ENCODE data around the gene SLX4IP. TPM values are rescaled to one million over a fixed set of nuclear protein-coding genes. Genes with fewer than 3 reads are reported as not detected.

The SLX4IP gene
- total RNA-seq, 1 donor from 2014 or later, result 5.3 TPM

- no peak for DNase-seq (ENCODE audit: low read depth)
- Histone ChIP-seq H3K27me3 (ENCODE audit: insufficient read depth, low read length) (no peaks in the 10 kb centered on the region), H3K9me3 (ENCODE audit: insufficient read depth, low read depth, low read length) (no peaks in the 10 kb centered on the region), H3K79me2 (ENCODE audit: insufficient read depth, low read length) (peaks cover 3% of the 10 kb centered on the region), H3K9ac (ENCODE audit: low read length) (no peak overlapping the region), H3K27ac (ENCODE audit: low read depth, low read length) (no peak overlapping the region), H3K4me3 (ENCODE audit: insufficient read depth, low read depth, low read length) (no peak overlapping the region), H4K20me1 (ENCODE audit: insufficient read depth, low read length) (no peaks in the 10 kb centered on the region), H3K4me1 (ENCODE audit: insufficient read depth, low read length) (peaks cover 5% of the 10 kb centered on the region), H2AFZ (ENCODE audit: low read depth, low read length) (no peak overlapping the region), H3K36me3 (ENCODE audit: insufficient read depth, low read length) (no peaks in the 10 kb centered on the region), H3K4me2 (ENCODE audit: low read length) (no peak overlapping the region)
- no peaks in the 10 kb centered on the region for H3K9me3 Mint-ChIP-seq (ENCODE audit: unreplicated experiment)
- H3K36me3 Mint-ChIP-seq (ENCODE audit: low read depth, unreplicated experiment), result peaks cover 3% of the 10 kb centered on the region
- peaks cover 6% of the 10 kb centered on the region for H3K4me1 Mint-ChIP-seq (ENCODE audit: low read depth, unreplicated experiment)
- no peak overlapping the region for H3K27ac Mint-ChIP-seq (ENCODE audit: unreplicated experiment)
- H3K4me3 Mint-ChIP-seq (ENCODE audit: unreplicated experiment), result no peak overlapping the region
- TF ChIP-seq, protein P1, sequence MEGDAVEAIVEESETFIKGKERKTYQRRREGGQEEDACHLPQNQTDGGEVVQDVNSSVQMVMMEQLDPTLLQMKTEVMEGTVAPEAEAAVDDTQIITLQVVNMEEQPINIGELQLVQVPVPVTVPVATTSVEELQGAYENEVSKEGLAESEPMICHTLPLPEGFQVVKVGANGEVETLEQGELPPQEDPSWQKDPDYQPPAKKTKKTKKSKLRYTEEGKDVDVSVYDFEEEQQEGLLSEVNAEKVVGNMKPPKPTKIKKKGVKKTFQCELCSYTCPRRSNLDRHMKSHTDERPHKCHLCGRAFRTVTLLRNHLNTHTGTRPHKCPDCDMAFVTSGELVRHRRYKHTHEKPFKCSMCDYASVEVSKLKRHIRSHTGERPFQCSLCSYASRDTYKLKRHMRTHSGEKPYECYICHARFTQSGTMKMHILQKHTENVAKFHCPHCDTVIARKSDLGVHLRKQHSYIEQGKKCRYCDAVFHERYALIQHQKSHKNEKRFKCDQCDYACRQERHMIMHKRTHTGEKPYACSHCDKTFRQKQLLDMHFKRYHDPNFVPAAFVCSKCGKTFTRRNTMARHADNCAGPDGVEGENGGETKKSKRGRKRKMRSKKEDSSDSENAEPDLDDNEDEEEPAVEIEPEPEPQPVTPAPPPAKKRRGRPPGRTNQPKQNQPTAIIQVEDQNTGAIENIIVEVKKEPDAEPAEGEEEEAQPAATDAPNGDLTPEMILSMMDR (IDR thresholded peaks at IDR 0.05; ENCODE audit: insufficient read depth, low read depth, low read length), result no peak
- no peak for TF ChIP-seq EZH2 (IDR thresholded peaks at IDR 0.05; ENCODE audit: insufficient read depth, low read length)
- H3K27me3 Mint-ChIP-seq (ENCODE audit: low read depth, unreplicated experiment), result no peaks in the 10 kb centered on the region
- FAIRE-seq, result no peak
These were observed 14.2 kb downstream of the SLX4IP start for GRCh38 chr20:10449270-10449669.

DNA sequence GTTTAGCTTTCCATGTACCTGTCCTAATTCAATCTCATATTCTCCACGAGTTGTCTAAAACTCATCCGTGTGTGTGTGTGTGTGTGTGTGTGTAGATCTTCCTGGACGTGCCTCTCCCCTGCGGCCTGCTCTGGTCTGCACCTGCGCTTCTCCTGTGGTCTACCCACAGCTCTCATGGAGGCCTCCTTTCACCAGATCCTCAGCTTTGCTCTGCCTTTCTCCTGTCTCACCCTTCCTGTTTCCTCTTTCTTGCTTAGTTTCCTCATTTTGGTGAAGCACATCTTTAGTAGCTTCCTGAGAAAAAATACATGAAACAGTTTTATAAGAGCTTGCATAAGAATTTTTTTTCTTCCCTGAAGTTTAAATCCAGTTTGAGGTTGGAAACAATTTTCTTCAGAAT is 18.1 kb downstream of the SLX4IP start:
- no peak for TF ChIP-seq EZH2 (IDR thresholded peaks at IDR 0.05; ENCODE audit: insufficient read depth, low read length)
- TF ChIP-seq, protein P1 (IDR thresholded peaks at IDR 0.05; ENCODE audit: insufficient read depth, low read depth, low read length), result no peak
- no peak overlapping the region for H3K27ac ChIP-seq (ENCODE audit: low read depth, low read length)
- H3K4me3 ChIP-seq (ENCODE audit: insufficient read depth, low read depth, low read length), result no peak overlapping the region
- H3K4me2 ChIP-seq (ENCODE audit: low read length), result no peak overlapping the region
- H3K79me2 ChIP-seq (ENCODE audit: insufficient read depth, low read length), result peaks cover 1% of the 10 kb centered on the region
- DNase-seq (ENCODE audit: low read depth) (no peak), FAIRE-seq (no peak)
- H3K4me1 ChIP-seq (ENCODE audit: insufficient read depth, low read length), result peaks cover 5% of the 10 kb centered on the region
- no peak overlapping the region for H2AFZ ChIP-seq (ENCODE audit: low read depth, low read length)
- no peaks in the 10 kb centered on the region for H3K9me3 ChIP-seq (ENCODE audit: insufficient read depth, low read depth, low read length)
- H3K9ac ChIP-seq (ENCODE audit: low read length), result no peak overlapping the region
- no peaks in the 10 kb centered on the region for H3K36me3 ChIP-seq (ENCODE audit: insufficient read depth, low read length)
- H3K27me3 ChIP-seq (ENCODE audit: insufficient read depth, low read length), result no peaks in the 10 kb centered on the region
- Mint-ChIP-seq H3K36me3 (ENCODE audit: low read depth, unreplicated experiment) (peaks cover 1% of the 10 kb centered on the region), H3K9me3 (ENCODE audit: unreplicated experiment) (peaks cover under 1% of the 10 kb centered on the region), H3K4me1 (ENCODE audit: low read depth, unreplicated experiment) (peaks cover 3% of the 10 kb centered on the region), H3K27me3 (ENCODE audit: low read depth, unreplicated experiment) (no peaks in the 10 kb centered on the region), H3K27ac (ENCODE audit: unreplicated experiment) (no peak overlapping the region), H3K4me3 (ENCODE audit: unreplicated experiment) (no peak overlapping the region)
- H4K20me1 ChIP-seq (ENCODE audit: insufficient read depth, low read length), result no peaks in the 10 kb centered on the region

DNA sequence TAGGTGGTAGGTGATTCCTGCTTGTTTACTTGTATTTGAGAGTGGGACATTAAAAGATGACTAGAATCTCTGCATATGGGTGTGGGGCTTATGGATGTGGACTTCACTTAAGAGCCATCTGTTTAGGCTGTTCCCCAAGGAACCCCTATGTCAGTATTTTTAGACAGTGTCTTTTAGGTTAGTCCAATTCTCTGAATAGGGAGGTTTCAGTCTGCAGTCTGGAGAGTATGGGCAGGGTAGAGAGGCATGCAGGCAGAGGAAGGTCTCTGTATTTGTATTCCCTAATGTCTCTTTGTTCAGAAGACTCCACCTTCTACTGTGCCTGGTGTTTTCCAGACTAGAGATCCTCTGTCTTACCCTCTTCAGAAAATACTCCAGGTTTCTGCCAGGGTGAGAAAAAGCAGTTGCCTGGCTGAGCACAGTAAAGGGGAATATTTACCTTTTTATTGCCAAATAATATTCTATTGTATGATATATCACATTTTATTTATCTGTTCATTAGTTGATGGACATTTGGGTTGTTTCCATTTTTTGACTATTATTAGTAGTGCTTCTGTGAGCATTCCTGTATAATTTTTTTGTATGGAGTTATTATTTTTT is 19.1 kb downstream of the SLX4IP start:
- Histone ChIP-seq H3K4me1 (ENCODE audit: insufficient read depth, low read length) (peaks cover 5% of the 10 kb centered on the region), H3K9ac (ENCODE audit: low read length) (no peak overlapping the region), H3K9me3 (ENCODE audit: insufficient read depth, low read depth, low read length) (no peaks in the 10 kb centered on the region), H3K27ac (ENCODE audit: low read depth, low read length) (no peak overlapping the region), H3K4me3 (ENCODE audit: insufficient read depth, low read depth, low read length) (no peak overlapping the region), H3K27me3 (ENCODE audit: insufficient read depth, low read length) (no peaks in the 10 kb centered on the region), H3K4me2 (ENCODE audit: low read length) (no peak overlapping the region), H4K20me1 (ENCODE audit: insufficient read depth, low read length) (no peaks in the 10 kb centered on the region), H3K36me3 (ENCODE audit: insufficient read depth, low read length) (no peaks in the 10 kb centered on the region), H3K79me2 (ENCODE audit: insufficient read depth, low read length) (no peaks in the 10 kb centered on the region), H2AFZ (ENCODE audit: low read depth, low read length) (no peak overlapping the region)
- no peaks in the 10 kb centered on the region for H3K27me3 Mint-ChIP-seq (ENCODE audit: low read depth, unreplicated experiment)
- peaks cover 3% of the 10 kb centered on the region for H3K4me1 Mint-ChIP-seq (ENCODE audit: low read depth, unreplicated experiment)
- H3K4me3 Mint-ChIP-seq (ENCODE audit: unreplicated experiment), result no peak overlapping the region
- H3K36me3 Mint-ChIP-seq (ENCODE audit: low read depth, unreplicated experiment), result peaks cover 2% of the 10 kb centered on the region
- H3K9me3 Mint-ChIP-seq (ENCODE audit: unreplicated experiment), result peaks cover 3% of the 10 kb centered on the region
- TF ChIP-seq EZH2 (IDR thresholded peaks at IDR 0.05; ENCODE audit: insufficient read depth, low read length), result no peak
- TF ChIP-seq, protein P1 (IDR thresholded peaks at IDR 0.05; ENCODE audit: insufficient read depth, low read depth, low read length), result no peak
- no peak for FAIRE-seq
- DNase-seq (ENCODE audit: low read depth), result no peak
- H3K27ac Mint-ChIP-seq (ENCODE audit: unreplicated experiment), result no peak overlapping the region

Data from astrocyte (in vitro differentiated cells and primary cell).